ENCODE data around the gene SLIT3. TPM values are rescaled to one million over a fixed set of nuclear protein-coding genes. Genes with fewer than 3 reads are reported as not detected.

The SLIT3 gene
- total and polyA plus RNA-seq, 2 donors from 2014 or later = 14.5 to 54.1 TPM

DNA sequence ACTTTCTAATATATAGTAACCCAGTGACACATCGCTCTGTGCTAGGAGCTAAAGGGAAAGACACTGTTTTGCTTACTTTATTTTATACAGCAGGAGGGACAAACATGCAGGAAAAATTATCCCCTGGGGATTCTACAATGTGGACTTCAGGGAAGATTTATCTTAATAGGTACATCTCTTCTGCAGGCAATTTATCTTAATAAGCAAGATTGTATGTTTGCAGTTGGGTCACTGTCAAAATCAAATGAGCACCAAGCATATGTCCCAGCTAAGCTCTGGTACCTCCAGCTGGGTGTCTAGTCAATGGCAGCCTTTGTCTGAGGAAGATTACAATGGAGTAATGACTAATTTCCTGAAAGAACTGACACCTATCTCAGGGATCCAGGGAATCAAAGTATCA is 411.9 kb downstream of the SLIT3 start:
- H3K4me3 ChIP-seq (ENCODE audit: low read length in 3 of 3) = no peak overlapping the region
- FAIRE-seq (no peak), DNase-seq (no peak)
- H3K27me3 ChIP-seq (ENCODE audit: control insufficient read depth, insufficient read depth, low read length) = no peaks in the 10 kb centered on the region
- no peaks in the 10 kb centered on the region for H3K36me3 ChIP-seq (ENCODE audit: control insufficient read depth in 2 of 3, insufficient read depth in 3 of 3, low read length in 3 of 3)
- no peak overlapping the region for H3K9ac ChIP-seq (ENCODE audit: low read length in 3 of 3)
- TF ChIP-seq, protein P1, sequence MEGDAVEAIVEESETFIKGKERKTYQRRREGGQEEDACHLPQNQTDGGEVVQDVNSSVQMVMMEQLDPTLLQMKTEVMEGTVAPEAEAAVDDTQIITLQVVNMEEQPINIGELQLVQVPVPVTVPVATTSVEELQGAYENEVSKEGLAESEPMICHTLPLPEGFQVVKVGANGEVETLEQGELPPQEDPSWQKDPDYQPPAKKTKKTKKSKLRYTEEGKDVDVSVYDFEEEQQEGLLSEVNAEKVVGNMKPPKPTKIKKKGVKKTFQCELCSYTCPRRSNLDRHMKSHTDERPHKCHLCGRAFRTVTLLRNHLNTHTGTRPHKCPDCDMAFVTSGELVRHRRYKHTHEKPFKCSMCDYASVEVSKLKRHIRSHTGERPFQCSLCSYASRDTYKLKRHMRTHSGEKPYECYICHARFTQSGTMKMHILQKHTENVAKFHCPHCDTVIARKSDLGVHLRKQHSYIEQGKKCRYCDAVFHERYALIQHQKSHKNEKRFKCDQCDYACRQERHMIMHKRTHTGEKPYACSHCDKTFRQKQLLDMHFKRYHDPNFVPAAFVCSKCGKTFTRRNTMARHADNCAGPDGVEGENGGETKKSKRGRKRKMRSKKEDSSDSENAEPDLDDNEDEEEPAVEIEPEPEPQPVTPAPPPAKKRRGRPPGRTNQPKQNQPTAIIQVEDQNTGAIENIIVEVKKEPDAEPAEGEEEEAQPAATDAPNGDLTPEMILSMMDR (IDR thresholded peaks at IDR 0.05; ENCODE audit: borderline replicate concordance, extremely low read depth, insufficient read depth) = no peak
- H3K9me3 ChIP-seq (ENCODE audit: control insufficient read depth in 2 of 3, insufficient read depth in 1 of 3, low read length in 3 of 3) = no peaks in the 10 kb centered on the region
- intact Hi-C loops (cut with DNase I) = no loop called here
- no peaks in the 10 kb centered on the region for H3K4me1 ChIP-seq (ENCODE audit: control insufficient read depth in 2 of 3, insufficient read depth in 2 of 3, low read depth in 1 of 3, low read length in 3 of 3)
- no peak overlapping the region for H3K27ac ChIP-seq (ENCODE audit: low read depth in 2 of 2, low read length in 2 of 2)

DNA sequence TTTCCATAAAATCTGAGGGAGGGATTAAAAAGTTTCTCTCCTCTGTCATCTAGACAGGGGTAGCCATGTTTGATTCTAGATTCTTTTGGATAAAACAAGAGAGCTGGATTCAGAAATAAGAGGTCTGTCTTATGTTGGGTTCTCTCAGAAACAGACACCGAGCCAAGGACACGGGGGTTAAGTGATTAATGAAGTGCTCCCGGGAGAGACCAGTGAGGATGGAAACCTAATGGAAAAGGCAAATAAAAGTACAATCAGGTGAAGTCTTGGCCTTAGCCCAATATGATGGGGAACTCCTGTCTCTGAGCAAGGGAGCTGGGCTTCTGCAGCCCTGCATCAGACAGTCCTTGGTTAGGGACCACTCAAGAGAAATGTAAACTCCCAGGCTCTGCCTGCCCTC is 413.0 kb downstream of the SLIT3 start:
- Histone ChIP-seq H3K4me1 (ENCODE audit: control insufficient read depth in 2 of 3, insufficient read depth in 2 of 3, low read depth in 1 of 3, low read length in 3 of 3) (no peaks in the 10 kb centered on the region), H3K9ac (ENCODE audit: low read length in 3 of 3) (no peak overlapping the region), H3K9me3 (ENCODE audit: control insufficient read depth in 2 of 3, insufficient read depth in 1 of 3, low read length in 3 of 3) (no peaks in the 10 kb centered on the region), H3K4me3 (ENCODE audit: low read length in 3 of 3) (no peak overlapping the region), H3K27me3 (ENCODE audit: control insufficient read depth, insufficient read depth, low read length) (no peaks in the 10 kb centered on the region), H3K36me3 (ENCODE audit: control insufficient read depth in 2 of 3, insufficient read depth in 3 of 3, low read length in 3 of 3) (no peaks in the 10 kb centered on the region), H3K27ac (ENCODE audit: low read depth in 2 of 2, low read length in 2 of 2) (no peak overlapping the region)
- intact Hi-C loops (cut with DNase I) = no loop called here
- no peak for FAIRE-seq
- TF ChIP-seq, protein P1 (IDR thresholded peaks at IDR 0.05; ENCODE audit: borderline replicate concordance, extremely low read depth, insufficient read depth) = no peak
- DNase-seq = no peak

DNA sequence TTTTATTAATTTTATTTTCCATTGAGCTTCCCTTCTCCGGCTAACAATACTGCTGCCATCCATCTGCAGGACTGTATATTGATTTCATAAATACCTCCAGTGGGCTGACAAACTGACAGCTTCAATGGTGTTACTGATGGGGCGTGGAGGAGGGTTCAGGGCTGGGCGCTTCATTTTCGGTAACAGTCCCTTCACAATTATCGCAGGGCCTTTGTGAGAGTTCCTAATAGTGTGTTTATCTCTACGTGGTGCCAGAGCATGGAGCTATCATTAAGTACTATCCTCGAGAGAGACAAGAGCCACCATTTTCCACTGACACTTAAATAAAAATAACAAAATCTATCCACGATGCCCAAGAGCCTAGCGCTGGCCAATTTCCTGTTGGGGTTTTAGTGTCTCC is 414.8 kb downstream of the SLIT3 start:
- no peaks in the 10 kb centered on the region for H3K4me1 ChIP-seq (ENCODE audit: control insufficient read depth in 2 of 3, insufficient read depth in 2 of 3, low read depth in 1 of 3, low read length in 3 of 3)
- DNase-seq = no peak
- TF ChIP-seq, protein P1 (IDR thresholded peaks at IDR 0.05; ENCODE audit: borderline replicate concordance, extremely low read depth, insufficient read depth) = no peak
- H3K9ac ChIP-seq (ENCODE audit: low read length in 3 of 3) = no peak overlapping the region
- H3K9me3 ChIP-seq (ENCODE audit: control insufficient read depth in 2 of 3, insufficient read depth in 1 of 3, low read length in 3 of 3) = no peaks in the 10 kb centered on the region
- no peak overlapping the region for H3K4me3 ChIP-seq (ENCODE audit: low read length in 3 of 3)
- intact Hi-C loops (cut with DNase I) = no loop called here
- no peaks in the 10 kb centered on the region for H3K27me3 ChIP-seq (ENCODE audit: control insufficient read depth, insufficient read depth, low read length)
- H3K27ac ChIP-seq (ENCODE audit: low read depth in 2 of 2, low read length in 2 of 2) = no peak overlapping the region
- FAIRE-seq = no peak
- H3K36me3 ChIP-seq (ENCODE audit: control insufficient read depth in 2 of 3, insufficient read depth in 3 of 3, low read length in 3 of 3) = no peaks in the 10 kb centered on the region
